Hepatocyte (in vitro differentiated cells): ENCODE data around the gene STX8. TPM values are rescaled to one million over a fixed set of nuclear protein-coding genes. Genes with fewer than 3 reads are reported as not detected.
A peak's percentile ranks its signal among the peaks of the same experiment; 100 is the strongest.

ENCODE experiments used
- DNase-seq: peaks from one replicate; pipeline ENCODE4 v3.0.0-alpha.2; 2016; ENCODE audit warnings: low spot score
- H2AFZ ChIP-seq: fragments of 200-600 bp; sonication (generic); 2 replicates; pipeline ENCODE4 v1.6.0; 2016; ENCODE audit warnings: antibody characterized with exemption, mild to moderate bottlenecking
- H3K27ac ChIP-seq: fragments of 200-600 bp; sonication (generic); 2 replicates; pipeline ENCODE4 v1.5.1; 2016; ENCODE audit warnings: mild to moderate bottlenecking
- H3K27me3 ChIP-seq: fragments of 200-600 bp; sonication (generic); 2 replicates; pipeline ENCODE4 v1.6.1; 2016
- H3K36me3 ChIP-seq: fragments of 200-600 bp; sonication (generic); replicated peaks from 2 replicates; pipeline ENCODE4 v1.5.1; 2016; ENCODE audit warnings: low read depth; ENCODE audit not compliant: insufficient read depth
- H3K4me1 ChIP-seq: fragments of 200-600 bp; sonication (generic); 2 replicates; pipeline ENCODE4 v1.5.1; 2016; ENCODE audit warnings: mild to moderate bottlenecking, moderate library complexity; ENCODE audit not compliant: insufficient read depth
- H3K4me2 ChIP-seq: fragments of 200-600 bp; sonication (generic); 2 replicates; pipeline ENCODE4 v1.6.0; 2016
- H3K4me3 ChIP-seq: fragments of 200-600 bp; sonication (generic); 2 replicates; pipeline ENCODE4 v1.5.1; 2016; ENCODE audit warnings: mild to moderate bottlenecking
- H3K79me2 ChIP-seq: fragments of 200-600 bp; sonication (generic); 2 replicates; pipeline ENCODE4 v1.6.0; 2017; ENCODE audit warnings: mild to moderate bottlenecking
- H3K9me2 ChIP-seq: fragments of 200-600 bp; sonication (generic); replicated peaks from 2 replicates; pipeline ENCODE4 v1.6.0; 2017; ENCODE audit warnings: mild to moderate bottlenecking; ENCODE audit not compliant: insufficient read depth
- H3K9me3 ChIP-seq: fragments of 200-600 bp; sonication (generic); 2 replicates; pipeline ENCODE4 v1.5.1; 2016; ENCODE audit warnings: low read depth, mild to moderate bottlenecking
- H4K20me1 ChIP-seq: fragments of 200-600 bp; sonication (generic); 2 replicates; pipeline ENCODE4 v1.6.0; 2016; ENCODE audit warnings: mild to moderate bottlenecking; ENCODE audit not compliant: insufficient read depth, poor library complexity, severe bottlenecking
- EZH2 ChIP-seq: fragments of 200-600 bp; sonication (generic); IDR thresholded peaks from 2 replicates; pipeline ENCODE4 v1.6.1; 2016; ENCODE audit warnings: antibody characterized with exemption, mild to moderate bottlenecking, borderline replicate concordance
- EZH2phosphoT487 ChIP-seq: fragments of 200-600 bp; sonication (generic); IDR thresholded peaks from one replicate; pipeline ENCODE4 v1.6.1; 2018; ENCODE audit warnings: antibody characterized with exemption, mild to moderate bottlenecking, low read depth, moderate library complexity; ENCODE audit not compliant: unreplicated experiment, severe bottlenecking
- WGBS: methylation state at CpG from one replicate; pipeline ENCODE4 v1.1.6; 2016; ENCODE audit warnings: low lambda C conversion rate; ENCODE audit errors: missing lambda C conversion rate; 5-methylcytosine and 5-hydroxymethylcytosine counted together
- polyA plus RNA-seq: library from polyadenylated mRNA; unstranded; fragments of >200 nt; fragmentation: Nextera tagmentation; extraction: Ambion mirVana; gene quantifications from 2 replicates; pipeline ENCODE4 v1.2.1, GENCODE V29; 2016
- total RNA-seq: library from RNA; depleted of rRNA; stranded (reverse); fragments of >200 nt; gene quantifications from 2 replicates; pipeline ENCODE4 v1.2.3, GENCODE V29; 2014
- TF ChIP-seq, protein P1 (sequence below): fragments of 200-600 bp; sonication (generic); IDR thresholded peaks from 2 replicates; pipeline ENCODE4 v1.5.1; 2016; ENCODE audit warnings: antibody characterized with exemption, mild to moderate bottlenecking; ENCODE audit not compliant: poor library complexity

STX8 gene, protein sequence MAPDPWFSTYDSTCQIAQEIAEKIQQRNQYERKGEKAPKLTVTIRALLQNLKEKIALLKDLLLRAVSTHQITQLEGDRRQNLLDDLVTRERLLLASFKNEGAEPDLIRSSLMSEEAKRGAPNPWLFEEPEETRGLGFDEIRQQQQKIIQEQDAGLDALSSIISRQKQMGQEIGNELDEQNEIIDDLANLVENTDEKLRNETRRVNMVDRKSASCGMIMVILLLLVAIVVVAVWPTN
- total RNA-seq (40.6 and 68.8 TPM in 2 replicates), polyA plus RNA-seq (64.7 and 68.5 TPM in 2 replicates)

DNA sequence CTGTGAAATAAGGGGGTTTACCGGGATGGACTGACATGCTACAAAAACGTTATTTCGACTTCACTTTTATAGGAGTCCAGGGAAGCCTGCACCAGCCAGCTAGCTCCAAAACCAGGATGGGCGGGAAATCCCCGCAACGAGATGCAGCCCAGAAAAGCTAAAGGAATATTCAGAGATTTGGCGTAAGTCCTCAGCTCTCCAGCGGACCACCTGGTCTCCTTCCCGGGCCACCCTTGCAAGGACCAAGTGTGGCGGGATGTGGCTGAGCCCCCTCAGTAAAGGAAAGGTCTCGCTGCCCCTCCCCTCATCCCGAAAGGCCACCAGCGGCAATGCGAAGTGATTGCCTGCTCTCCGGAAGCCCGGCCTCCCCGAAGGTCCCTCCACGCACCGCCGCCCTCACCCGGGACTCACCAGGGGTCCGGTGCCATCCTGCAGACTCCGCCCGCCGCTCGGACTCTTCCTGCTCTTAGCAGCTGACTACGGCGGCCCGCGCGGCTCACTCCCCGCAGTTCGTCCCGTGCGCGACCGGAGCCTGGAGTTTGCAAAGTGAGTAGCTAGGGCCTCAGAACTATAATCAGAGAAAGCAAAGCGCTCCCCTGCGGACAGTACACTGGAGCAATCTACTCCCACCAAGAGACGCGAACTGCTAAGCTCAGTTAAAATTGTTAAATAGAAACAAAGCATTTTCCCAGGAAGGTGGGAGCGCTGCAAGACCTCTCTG, at the start of gene STX8:
STX8 (minus strand) TSS at position 440 of the 721 bp plus-strand sequence; CDS start at position 428, 12 bp downstream.
- Histone ChIP-seq H3K27ac (peak within 1 kb of the TSS; percentile 51), H3K9me2 (no peaks in the 10 kb centered on the region), H4K20me1 (no peaks in the 10 kb centered on the region), H3K79me2 (peaks cover 23% of the 10 kb centered on the region), H3K4me1 (peaks cover 12% of the 10 kb centered on the region), H3K27me3 (no peaks in the 10 kb centered on the region), H3K4me3 (peak within 1 kb of the TSS; percentile 34), H3K4me2 (peak within 1 kb of the TSS; percentile 95), H3K9me3 (no peaks in the 10 kb centered on the region), H2AFZ (peak within 1 kb of the TSS; percentile 93), H3K36me3 (no peaks in the 10 kb centered on the region)
- 1% methylated on average over 41 of the region's 42 CpGs for WGBS
- no peak for TF ChIP-seq EZH2
- TF ChIP-seq, protein P1, sequence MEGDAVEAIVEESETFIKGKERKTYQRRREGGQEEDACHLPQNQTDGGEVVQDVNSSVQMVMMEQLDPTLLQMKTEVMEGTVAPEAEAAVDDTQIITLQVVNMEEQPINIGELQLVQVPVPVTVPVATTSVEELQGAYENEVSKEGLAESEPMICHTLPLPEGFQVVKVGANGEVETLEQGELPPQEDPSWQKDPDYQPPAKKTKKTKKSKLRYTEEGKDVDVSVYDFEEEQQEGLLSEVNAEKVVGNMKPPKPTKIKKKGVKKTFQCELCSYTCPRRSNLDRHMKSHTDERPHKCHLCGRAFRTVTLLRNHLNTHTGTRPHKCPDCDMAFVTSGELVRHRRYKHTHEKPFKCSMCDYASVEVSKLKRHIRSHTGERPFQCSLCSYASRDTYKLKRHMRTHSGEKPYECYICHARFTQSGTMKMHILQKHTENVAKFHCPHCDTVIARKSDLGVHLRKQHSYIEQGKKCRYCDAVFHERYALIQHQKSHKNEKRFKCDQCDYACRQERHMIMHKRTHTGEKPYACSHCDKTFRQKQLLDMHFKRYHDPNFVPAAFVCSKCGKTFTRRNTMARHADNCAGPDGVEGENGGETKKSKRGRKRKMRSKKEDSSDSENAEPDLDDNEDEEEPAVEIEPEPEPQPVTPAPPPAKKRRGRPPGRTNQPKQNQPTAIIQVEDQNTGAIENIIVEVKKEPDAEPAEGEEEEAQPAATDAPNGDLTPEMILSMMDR = peak; percentile 7
- DNase-seq = peak; percentile 94

DNA sequence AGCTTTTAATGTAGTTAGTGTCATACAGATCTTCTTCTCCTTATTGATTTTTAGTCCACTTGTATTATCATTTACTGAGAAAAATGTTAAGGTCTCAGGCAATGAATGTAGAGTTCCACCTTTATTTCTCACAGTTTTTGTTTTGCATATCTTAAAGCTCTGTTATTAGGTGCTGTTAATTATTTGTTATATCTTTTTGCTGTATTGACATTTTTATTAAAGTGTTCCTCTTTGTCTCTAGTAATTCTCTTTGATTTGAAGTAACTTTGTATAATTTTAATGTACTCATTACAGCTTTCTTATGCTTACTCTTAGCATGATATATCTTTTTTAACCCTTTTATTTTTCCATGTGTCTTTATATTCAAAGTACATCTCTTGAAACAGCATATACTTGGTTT, 47.3 kb upstream of the STX8 start:
- H3K36me3 ChIP-seq = no peaks in the 10 kb centered on the region
- H3K4me1 ChIP-seq = no peaks in the 10 kb centered on the region
- no peaks in the 10 kb centered on the region for H3K79me2 ChIP-seq
- TF ChIP-seq, protein P1 = no peak
- no peak for TF ChIP-seq EZH2phosphoT487
- TF ChIP-seq EZH2 = no peak
- no peak overlapping the region for H3K27ac ChIP-seq
- DNase-seq = no peak
- H3K9me3 ChIP-seq = no peaks in the 10 kb centered on the region
- no peaks in the 10 kb centered on the region for H4K20me1 ChIP-seq
- H2AFZ ChIP-seq = no peak overlapping the region
- no peaks in the 10 kb centered on the region for H3K27me3 ChIP-seq
- no peaks in the 10 kb centered on the region for H3K9me2 ChIP-seq
- no peak overlapping the region for H3K4me2 ChIP-seq
- H3K4me3 ChIP-seq = no peak overlapping the region

DNA sequence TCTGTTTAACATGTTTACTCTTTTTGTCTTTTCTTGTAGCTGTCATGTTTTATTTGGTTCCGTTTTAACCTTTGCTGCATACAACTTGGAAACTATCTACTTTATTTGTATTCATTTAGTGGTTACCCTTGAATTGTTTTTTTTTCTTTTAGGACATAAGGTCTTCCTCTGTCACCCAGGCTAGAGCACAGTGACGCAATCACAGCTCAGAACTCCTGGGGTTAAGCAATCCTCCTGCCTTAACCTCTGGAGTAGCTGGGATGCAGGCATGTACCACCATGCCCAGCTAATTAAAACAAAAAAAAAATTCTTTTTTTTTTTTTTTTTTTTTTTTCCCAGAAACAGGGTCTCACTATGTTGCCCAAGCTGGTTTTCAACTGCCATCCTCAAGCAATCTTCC, 39.9 kb upstream of the STX8 start:
- 41% methylated on average over 2 of the region's 2 CpGs for WGBS

More for the DNA sequence above, 39.9 kb upstream of the STX8 start:
- no peak for TF ChIP-seq EZH2
- TF ChIP-seq, protein P1 = no peak
- TF ChIP-seq EZH2phosphoT487 = no peak
- no peak for DNase-seq
- no peaks in the 10 kb centered on the region for H3K36me3 ChIP-seq
- no peak overlapping the region for H3K4me3 ChIP-seq
- H3K4me1 ChIP-seq = no peaks in the 10 kb centered on the region
- H3K79me2 ChIP-seq = no peaks in the 10 kb centered on the region
- H3K27me3 ChIP-seq = no peaks in the 10 kb centered on the region
- H4K20me1 ChIP-seq = no peaks in the 10 kb centered on the region
- H2AFZ ChIP-seq = no peak overlapping the region
- H3K9me2 ChIP-seq = no peaks in the 10 kb centered on the region
- H3K4me2 ChIP-seq = no peak overlapping the region
- no peaks in the 10 kb centered on the region for H3K9me3 ChIP-seq
- H3K27ac ChIP-seq = no peak overlapping the region
